ENCODE results near the gene KLF3.

Gene KLF3

GRCh38 chr4:38733663-38734062 lies 69.7 kb downstream of the KLF3 start:
- no peak overlapping the region for H3K4me3 ChIP-seq (ENCODE audit: low read depth in 1 of 2, low read length in 2 of 2)
- no peak overlapping the region for H3K27ac ChIP-seq (ENCODE audit: low read depth, low read length)
- H3K36me3 ChIP-seq (ENCODE audit: control insufficient read depth in 1 of 2, insufficient read depth in 2 of 2, low read length in 2 of 2) = no peaks in the 10 kb centered on the region
- H3K9me3 ChIP-seq (ENCODE audit: control insufficient read depth in 1 of 2, low read length in 2 of 2) = no peaks in the 10 kb centered on the region
- H3K4me1 ChIP-seq (ENCODE audit: control insufficient read depth in 1 of 2, insufficient read depth in 2 of 2, low read length in 2 of 2) = peaks cover 15 to 17% of the 10 kb centered on the region in 2 donors
- no peak overlapping the region for H3K9ac ChIP-seq (ENCODE audit: low read depth in 1 of 2, low read length in 2 of 2)
- H3K27me3 ChIP-seq (ENCODE audit: control insufficient read depth in 1 of 2, insufficient read depth in 2 of 2, low read length in 2 of 2) = no peaks in the 10 kb centered on the region

- Histone ChIP-seq H3K4me3 (ENCODE audit: low read depth in 1 of 2, low read length in 2 of 2) (no peak overlapping the region), H3K9ac (ENCODE audit: low read depth in 1 of 2, low read length in 2 of 2) (no peak overlapping the region), H3K9me3 (ENCODE audit: control insufficient read depth in 1 of 2, low read length in 2 of 2) (no peaks in the 10 kb centered on the region), H3K27ac (ENCODE audit: low read depth, low read length) (no peak overlapping the region), H3K36me3 (ENCODE audit: control insufficient read depth in 1 of 2, insufficient read depth in 2 of 2, low read length in 2 of 2) (no peaks in the 10 kb centered on the region), H3K4me1 (ENCODE audit: control insufficient read depth in 1 of 2, insufficient read depth in 2 of 2, low read length in 2 of 2) (peaks cover 11% of the 10 kb centered on the region in 2 donors), H3K27me3 (ENCODE audit: control insufficient read depth in 1 of 2, insufficient read depth in 2 of 2, low read length in 2 of 2) (no peaks in the 10 kb centered on the region)
Measured at GRCh38 chr4:38734446-38734845, 70.4 kb downstream of the KLF3 start.

- H3K27me3 ChIP-seq (ENCODE audit: control insufficient read depth in 1 of 2, insufficient read depth in 2 of 2, low read length in 2 of 2) = no peaks in the 10 kb centered on the region
- H3K9me3 ChIP-seq (ENCODE audit: control insufficient read depth in 1 of 2, low read length in 2 of 2) = no peaks in the 10 kb centered on the region
- H3K9ac ChIP-seq (ENCODE audit: low read depth in 1 of 2, low read length in 2 of 2) = no peak overlapping the region
- H3K27ac ChIP-seq (ENCODE audit: low read depth, low read length) = no peak overlapping the region
- no peak overlapping the region for H3K4me3 ChIP-seq (ENCODE audit: low read depth in 1 of 2, low read length in 2 of 2)
- no peaks in the 10 kb centered on the region for H3K36me3 ChIP-seq (ENCODE audit: control insufficient read depth in 1 of 2, insufficient read depth in 2 of 2, low read length in 2 of 2)
- H3K4me1 ChIP-seq (ENCODE audit: control insufficient read depth in 1 of 2, insufficient read depth in 2 of 2, low read length in 2 of 2) = peaks cover 11% of the 10 kb centered on the region in 2 donors
Measured at GRCh38 chr4:38734911-38735310, 70.9 kb downstream of the KLF3 start.

- no peak overlapping the region for H3K9ac ChIP-seq (ENCODE audit: low read depth in 1 of 2, low read length in 2 of 2)
- no peak overlapping the region for H3K4me3 ChIP-seq (ENCODE audit: low read depth in 1 of 2, low read length in 2 of 2)
- H3K36me3 ChIP-seq (ENCODE audit: control insufficient read depth in 1 of 2, insufficient read depth in 2 of 2, low read length in 2 of 2) = no peaks in the 10 kb centered on the region
- no peaks in the 10 kb centered on the region for H3K27me3 ChIP-seq (ENCODE audit: control insufficient read depth in 1 of 2, insufficient read depth in 2 of 2, low read length in 2 of 2)
- no peaks in the 10 kb centered on the region for H3K9me3 ChIP-seq (ENCODE audit: control insufficient read depth in 1 of 2, low read length in 2 of 2)
- H3K4me1 ChIP-seq (ENCODE audit: control insufficient read depth in 1 of 2, insufficient read depth in 2 of 2, low read length in 2 of 2) = peaks cover 5% of the 10 kb centered on the region in 2 donors
- no peak overlapping the region for H3K27ac ChIP-seq (ENCODE audit: low read depth, low read length)
Measured at GRCh38 chr4:38735870-38736269, 71.9 kb downstream of the KLF3 start.

GRCh38 chr4:38738940-38739803 lies 75.2 kb downstream of the KLF3 start:
- Histone ChIP-seq H3K4me3 (ENCODE audit: low read depth in 1 of 2, low read length in 2 of 2) (no peak overlapping the region), H3K4me1 (ENCODE audit: control insufficient read depth in 1 of 2, insufficient read depth in 2 of 2, low read length in 2 of 2) (no peaks in the 10 kb centered on the region), H3K27me3 (ENCODE audit: control insufficient read depth in 1 of 2, insufficient read depth in 2 of 2, low read length in 2 of 2) (no peaks in the 10 kb centered on the region), H3K36me3 (ENCODE audit: control insufficient read depth in 1 of 2, insufficient read depth in 2 of 2, low read length in 2 of 2) (no peaks in the 10 kb centered on the region), H3K27ac (ENCODE audit: low read depth, low read length) (no peak overlapping the region), H3K9ac (ENCODE audit: low read depth in 1 of 2, low read length in 2 of 2) (no peak overlapping the region), H3K9me3 (ENCODE audit: control insufficient read depth in 1 of 2, low read length in 2 of 2) (no peaks in the 10 kb centered on the region)

- no peak overlapping the region for H3K9ac ChIP-seq (ENCODE audit: low read depth in 1 of 2, low read length in 2 of 2)
Measured at GRCh38 chr4:38740303-38740702, 76.3 kb downstream of the KLF3 start.

GRCh38 chr4:38743866-38744265 lies 79.9 kb downstream of the KLF3 start:
- Histone ChIP-seq H3K27ac (ENCODE audit: low read depth, low read length) (no peak overlapping the region), H3K4me3 (ENCODE audit: low read depth in 1 of 2, low read length in 2 of 2) (no peak overlapping the region), H3K9ac (ENCODE audit: low read depth in 1 of 2, low read length in 2 of 2) (no peak overlapping the region), H3K4me1 (ENCODE audit: control insufficient read depth in 1 of 2, insufficient read depth in 2 of 2, low read length in 2 of 2) (no peaks in the 10 kb centered on the region), H3K27me3 (ENCODE audit: control insufficient read depth in 1 of 2, insufficient read depth in 2 of 2, low read length in 2 of 2) (no peaks in the 10 kb centered on the region), H3K9me3 (ENCODE audit: control insufficient read depth in 1 of 2, low read length in 2 of 2) (peaks cover 0 to 4% of the 10 kb centered on the region in 2 donors), H3K36me3 (ENCODE audit: control insufficient read depth in 1 of 2, insufficient read depth in 2 of 2, low read length in 2 of 2) (no peaks in the 10 kb centered on the region)

More at GRCh38 chr4:38740303-38740702, 76.3 kb downstream of the KLF3 start:
- H3K27ac ChIP-seq (ENCODE audit: low read depth, low read length) = no peak overlapping the region
- no peaks in the 10 kb centered on the region for H3K27me3 ChIP-seq (ENCODE audit: control insufficient read depth in 1 of 2, insufficient read depth in 2 of 2, low read length in 2 of 2)
- H3K4me1 ChIP-seq (ENCODE audit: control insufficient read depth in 1 of 2, insufficient read depth in 2 of 2, low read length in 2 of 2) = no peaks in the 10 kb centered on the region
- no peaks in the 10 kb centered on the region for H3K36me3 ChIP-seq (ENCODE audit: control insufficient read depth in 1 of 2, insufficient read depth in 2 of 2, low read length in 2 of 2)
- H3K4me3 ChIP-seq (ENCODE audit: low read depth in 1 of 2, low read length in 2 of 2) = no peak overlapping the region
- H3K9me3 ChIP-seq (ENCODE audit: control insufficient read depth in 1 of 2, low read length in 2 of 2) = no peaks in the 10 kb centered on the region

GRCh38 chr4:38745881-38746280 lies 81.9 kb downstream of the KLF3 start:
- Histone ChIP-seq H3K4me1 (ENCODE audit: control insufficient read depth in 1 of 2, insufficient read depth in 2 of 2, low read length in 2 of 2) (no peaks in the 10 kb centered on the region), H3K9me3 (ENCODE audit: control insufficient read depth in 1 of 2, low read length in 2 of 2) (peaks cover 0 to 4% of the 10 kb centered on the region in 2 donors), H3K27me3 (ENCODE audit: control insufficient read depth in 1 of 2, insufficient read depth in 2 of 2, low read length in 2 of 2) (no peaks in the 10 kb centered on the region), H3K36me3 (ENCODE audit: control insufficient read depth in 1 of 2, insufficient read depth in 2 of 2, low read length in 2 of 2) (no peaks in the 10 kb centered on the region), H3K9ac (ENCODE audit: low read depth in 1 of 2, low read length in 2 of 2) (no peak overlapping the region), H3K4me3 (ENCODE audit: low read depth in 1 of 2, low read length in 2 of 2) (no peak overlapping the region), H3K27ac (ENCODE audit: low read depth, low read length) (no peak overlapping the region)

GRCh38 chr4:38747629-38748028 lies 83.6 kb downstream of the KLF3 start:
- H3K9me3 ChIP-seq (ENCODE audit: control insufficient read depth in 1 of 2, low read length in 2 of 2) = peaks cover 0 to 4% of the 10 kb centered on the region in 2 donors
- H3K4me3 ChIP-seq (ENCODE audit: low read depth in 1 of 2, low read length in 2 of 2) = no peak overlapping the region
- no peak overlapping the region for H3K27ac ChIP-seq (ENCODE audit: low read depth, low read length)
- no peaks in the 10 kb centered on the region for H3K27me3 ChIP-seq (ENCODE audit: control insufficient read depth in 1 of 2, insufficient read depth in 2 of 2, low read length in 2 of 2)
- H3K36me3 ChIP-seq (ENCODE audit: control insufficient read depth in 1 of 2, insufficient read depth in 2 of 2, low read length in 2 of 2) = no peaks in the 10 kb centered on the region
- H3K9ac ChIP-seq (ENCODE audit: low read depth in 1 of 2, low read length in 2 of 2) = no peak overlapping the region
- H3K4me1 ChIP-seq (ENCODE audit: control insufficient read depth in 1 of 2, insufficient read depth in 2 of 2, low read length in 2 of 2) = peaks cover 0 to 11% of the 10 kb centered on the region in 2 donors

GRCh38 chr4:38749336-38749735 lies 85.3 kb downstream of the KLF3 start:
- Histone ChIP-seq H3K4me3 (ENCODE audit: low read depth in 1 of 2, low read length in 2 of 2) (no peak overlapping the region), H3K4me1 (ENCODE audit: control insufficient read depth in 1 of 2, insufficient read depth in 2 of 2, low read length in 2 of 2) (peaks cover 0 to 11% of the 10 kb centered on the region in 2 donors), H3K27me3 (ENCODE audit: control insufficient read depth in 1 of 2, insufficient read depth in 2 of 2, low read length in 2 of 2) (no peaks in the 10 kb centered on the region), H3K36me3 (ENCODE audit: control insufficient read depth in 1 of 2, insufficient read depth in 2 of 2, low read length in 2 of 2) (no peaks in the 10 kb centered on the region), H3K9me3 (ENCODE audit: control insufficient read depth in 1 of 2, low read length in 2 of 2) (peaks cover 0 to 4% of the 10 kb centered on the region in 2 donors), H3K9ac (ENCODE audit: low read depth in 1 of 2, low read length in 2 of 2) (no peak overlapping the region), H3K27ac (ENCODE audit: low read depth, low read length) (no peak overlapping the region)

Data from duodenal mucosa (tissue), 2 donors.